Measurements from ENCODE around the gene LGALS12.
"Not testable (repeated sequence)": the region's sequence is repeated elsewhere in the genome, so short reads cannot be mapped to it uniquely, and the experiment has no call there.

LGALS12 gene

DNA sequence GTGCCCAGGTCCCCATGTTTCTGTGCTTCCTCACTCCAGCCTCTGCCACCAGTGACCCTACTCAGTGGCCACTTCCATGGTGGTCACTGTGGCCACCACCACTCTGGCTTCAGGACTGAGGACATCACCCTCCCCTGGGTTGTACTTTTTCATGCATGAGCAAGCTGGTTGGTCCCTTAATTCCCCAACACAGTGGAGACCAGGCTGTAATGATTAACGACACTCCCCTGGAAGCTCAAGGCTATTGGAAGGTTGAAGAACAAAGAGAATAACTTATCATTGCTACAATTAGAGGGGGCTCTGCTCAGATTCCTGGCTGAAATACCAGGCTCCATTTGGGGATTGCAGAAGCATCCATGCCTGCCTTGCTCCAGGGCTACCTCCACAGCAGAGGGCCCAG lies 41.2 kb downstream of the LGALS12 start:
- no peak for TF ChIP-seq CTCF (IDR thresholded peaks at IDR 0.05)
- Histone ChIP-seq H3K27ac (no peak overlapping the region), H3K4me3 (no peak overlapping the region)
- DNase-seq (ENCODE audit: low spot score) = no peak

DNA sequence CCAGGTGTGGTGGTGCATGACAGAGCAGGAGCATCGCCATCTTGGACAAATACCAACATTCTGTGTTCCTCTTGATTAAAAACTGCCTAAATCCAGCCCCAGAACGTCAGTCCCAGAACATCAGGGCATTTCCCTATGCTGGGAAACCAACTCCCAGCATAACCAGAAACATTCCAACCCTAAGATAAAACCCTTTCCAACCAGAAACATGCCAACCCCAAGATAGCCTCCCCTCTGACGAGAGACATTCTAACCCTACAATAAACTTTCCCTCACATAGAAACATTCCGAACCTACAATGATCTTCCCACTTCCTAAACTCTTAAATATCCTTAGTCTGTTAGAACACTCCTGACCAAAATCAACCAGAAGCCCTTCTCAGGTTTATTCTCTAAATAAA lies 42.3 kb downstream of the LGALS12 start:
- no peak for TF ChIP-seq CTCF (IDR thresholded peaks at IDR 0.05)
- Histone ChIP-seq H3K27ac (no peak overlapping the region), H3K4me3 (no peak overlapping the region)
- no peak for DNase-seq (ENCODE audit: low spot score)

DNA sequence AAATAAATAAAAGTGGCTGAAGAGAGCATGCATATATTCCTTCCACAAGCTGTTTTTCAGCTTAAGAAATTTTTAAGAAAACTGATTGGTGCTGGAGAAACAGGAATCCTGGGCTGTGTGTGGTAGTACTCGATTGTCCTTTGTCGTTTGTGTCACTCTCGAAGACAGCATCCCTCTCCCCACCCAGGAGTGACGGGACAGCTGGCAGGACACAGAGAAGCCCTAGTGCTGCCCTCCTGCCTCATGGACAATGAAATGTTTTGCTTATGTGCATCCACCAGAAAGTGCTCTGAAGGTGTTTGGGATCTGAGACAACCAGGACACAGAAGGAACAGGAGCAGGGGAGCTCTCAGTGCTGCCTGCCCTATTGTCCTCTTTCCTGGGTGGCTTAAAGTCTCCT lies 43.5 kb downstream of the LGALS12 start:
- no peak overlapping the region for H3K27ac ChIP-seq
- TF ChIP-seq CTCF (IDR thresholded peaks at IDR 0.05) = no peak
- H3K4me3 ChIP-seq = no peak overlapping the region
- DNase-seq (ENCODE audit: low spot score) = peak; percentile 24

DNA sequence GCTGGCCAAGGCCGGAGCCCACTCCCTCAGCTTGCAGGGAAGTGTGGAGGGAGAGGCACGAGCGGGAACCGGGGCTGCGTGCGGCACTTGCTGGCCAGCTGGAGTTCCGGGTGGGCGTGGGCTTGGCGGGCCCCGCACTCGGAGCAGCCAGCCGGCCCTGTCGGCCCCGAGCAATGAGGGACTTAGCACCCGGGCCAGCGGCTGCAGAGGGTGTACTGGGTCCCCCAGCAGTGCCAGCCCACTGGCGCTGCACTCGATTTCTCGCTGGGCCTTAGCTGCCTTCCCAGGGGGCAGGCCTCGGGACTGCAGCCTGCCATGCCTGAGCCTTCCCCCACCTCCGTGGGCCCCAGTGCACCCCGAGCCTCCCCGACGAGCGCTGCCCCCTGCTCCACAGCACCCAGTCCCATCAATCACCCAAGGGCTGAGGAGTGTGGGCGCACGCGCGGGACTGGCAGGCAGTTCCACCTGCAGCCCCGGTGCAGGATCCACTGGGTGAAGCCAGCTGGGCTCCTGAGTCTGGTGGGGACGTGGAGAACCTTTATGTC lies 44.3 kb downstream of the LGALS12 start:
- DNase-seq (ENCODE audit: low spot score); H3K27ac ChIP-seq; H3K4me3 ChIP-seq: not testable (repeated sequence)

GRCh38 chr11:63551091-63551888 lies 45.4 kb downstream of the LGALS12 start:
- Histone ChIP-seq H3K4me3 (no peak overlapping the region), H3K27ac (no peak overlapping the region)
- DNase-seq (ENCODE audit: low spot score) = no peak
- TF ChIP-seq CTCF (IDR thresholded peaks at IDR 0.05) = no peak

DNA sequence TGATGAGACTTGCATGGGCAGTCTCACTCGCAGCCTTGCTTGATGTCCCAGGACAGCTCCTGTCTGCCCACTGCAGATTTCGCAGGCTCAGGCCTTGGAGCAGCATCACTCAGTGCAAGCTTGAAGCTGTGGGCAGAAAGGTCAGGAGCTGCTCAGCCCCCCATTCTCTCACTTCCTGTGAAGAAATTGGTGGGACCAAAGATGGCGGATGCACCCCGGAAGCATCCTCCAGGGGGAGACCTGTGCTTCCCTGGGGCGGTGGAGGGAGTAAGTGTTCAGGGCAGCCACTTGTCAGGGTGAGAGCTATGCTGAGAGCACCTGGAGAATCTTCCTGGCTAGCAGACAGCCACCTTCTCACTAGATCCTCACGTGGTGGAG lies 46.0 kb downstream of the LGALS12 start:
- DNase-seq (ENCODE audit: low spot score) = peak; percentile 38
- no peak overlapping the region for H3K4me3 ChIP-seq

DNA sequence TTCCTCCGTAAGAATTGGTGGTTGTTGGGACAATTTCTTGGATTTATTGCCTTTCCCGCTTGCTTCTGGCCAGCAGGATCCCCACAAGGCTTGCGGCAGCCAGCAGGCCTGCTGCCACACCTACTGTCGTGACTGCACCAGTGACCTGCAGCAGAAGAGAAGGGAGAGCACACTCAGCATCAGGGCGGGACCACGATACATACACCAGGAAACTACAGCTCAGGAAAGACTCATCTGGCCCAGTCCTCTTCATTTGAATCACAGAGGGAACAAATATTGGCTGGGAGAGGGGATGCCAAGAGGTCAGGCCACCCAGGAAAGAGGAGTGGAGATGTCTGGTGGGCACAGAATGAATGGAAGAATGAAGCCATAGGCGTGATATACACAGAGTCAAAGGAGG lies 47.0 kb downstream of the LGALS12 start:
- peak; percentile 17 for DNase-seq (ENCODE audit: low spot score)
- H3K27ac ChIP-seq = no peak overlapping the region
- no peak overlapping the region for H3K4me3 ChIP-seq
- TF ChIP-seq CTCF (IDR thresholded peaks at IDR 0.05) = no peak

More for the DNA sequence above, 46.0 kb downstream of the LGALS12 start:
- H3K27ac ChIP-seq = no peak overlapping the region
- no peak for TF ChIP-seq CTCF (IDR thresholded peaks at IDR 0.05)
